T47D (cell line): ENCODE measurements around the gene C8A.

Source experiments
- DNase-seq, 2 experiments: peaks; one replicate each; pipeline versions ENCODE4 v3.0.0 to v3.0.0-alpha.2; 2011 to 2012; ENCODE audit warnings: low read depth in 1 of 2, low spot score in 1 of 2
- JUND ChIP-seq: IDR thresholded peaks from 2 replicates; pipeline ENCODE4 v1.6.1; 2012; ENCODE audit warnings: low read depth
- in situ Hi-C: cut with HindIII; loops from 2 replicates; pipeline ENCODE4 v1.10.0; 2016; ENCODE audit warnings: low sequenced_read_pairs, low pct_unique_long_range_greater_than_20kb

The C8A gene

GRCh38 chr1:56825436-56825835 is 29.2 kb upstream of the C8A start:
- no peak for DNase-seq
- no peak for TF ChIP-seq JUND
- in situ Hi-C loops, result no loop called here

DNA sequence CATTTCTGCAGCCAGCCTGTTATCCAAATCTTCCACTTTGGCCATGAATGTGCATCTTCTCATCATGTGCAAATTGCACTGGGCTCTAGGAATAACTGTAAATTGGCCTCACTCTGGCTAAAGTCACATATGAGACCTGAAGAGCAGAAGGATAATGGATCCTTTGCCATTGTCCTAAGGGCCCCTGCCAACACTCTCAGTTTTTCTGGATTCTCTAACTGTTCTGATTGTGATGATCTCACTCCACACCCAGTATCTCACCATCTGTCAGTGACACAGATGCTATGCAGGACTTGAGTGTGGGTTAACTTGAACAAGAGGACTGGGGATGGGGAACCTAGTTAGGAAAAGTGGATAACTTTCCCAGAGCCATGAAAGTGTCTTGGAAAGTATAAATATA is 26.9 kb upstream of the C8A start:
- DNase-seq, result no peak
- no peak for TF ChIP-seq JUND
- in situ Hi-C loops, result no loop called here

- TF ChIP-seq JUND, result no peak
- DNase-seq, result no peak
- in situ Hi-C loops, result no loop called here
Measured at GRCh38 chr1:56830052-56830451, 24.5 kb upstream of the C8A start.

DNA sequence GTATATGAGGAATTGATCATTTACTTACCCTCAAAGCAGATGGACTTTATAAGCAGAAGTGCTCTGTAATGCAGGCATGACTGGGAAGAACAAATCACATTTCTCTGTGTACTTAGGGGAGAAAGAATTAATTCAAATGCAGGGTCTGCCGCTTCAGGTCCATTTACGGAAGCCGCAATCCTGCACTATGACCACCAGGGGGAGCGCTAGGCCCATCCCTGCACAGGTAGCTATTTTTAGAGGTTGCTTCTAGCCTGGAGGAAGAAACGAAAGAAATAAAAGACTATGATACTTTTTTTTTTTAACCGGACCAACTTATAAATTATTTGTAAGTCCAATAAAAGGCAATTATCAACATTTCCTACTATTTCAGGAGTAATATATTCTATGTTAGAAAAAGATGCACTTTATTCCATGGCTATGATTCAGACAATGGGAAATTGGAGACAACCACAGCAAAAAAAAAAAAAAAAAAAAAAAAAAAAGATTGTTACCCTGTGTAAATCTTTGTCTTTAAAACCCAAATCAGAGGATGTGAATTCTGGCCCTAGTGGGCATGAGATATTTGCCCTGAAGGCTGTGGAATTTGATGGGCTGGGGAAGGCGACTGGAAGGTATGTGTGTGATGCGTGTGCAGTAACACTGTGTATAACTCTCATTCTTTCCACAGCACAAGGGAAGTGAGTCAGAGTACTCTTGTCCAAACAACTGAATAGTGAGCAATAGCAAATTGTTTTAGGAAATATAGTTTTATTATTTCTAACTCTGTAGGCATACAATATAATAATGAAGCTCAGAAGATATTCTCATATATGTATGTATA is 22.5 kb upstream of the C8A start:
- DNase-seq, result peak in 1 of 2 experiments; percentile 64
- TF ChIP-seq JUND, result no peak
- in situ Hi-C loops, result no loop called here

- no peak for TF ChIP-seq JUND
- in situ Hi-C loops, result no loop called here
- DNase-seq, result no peak
Measured at GRCh38 chr1:56833088-56833487, 21.5 kb upstream of the C8A start.

DNA sequence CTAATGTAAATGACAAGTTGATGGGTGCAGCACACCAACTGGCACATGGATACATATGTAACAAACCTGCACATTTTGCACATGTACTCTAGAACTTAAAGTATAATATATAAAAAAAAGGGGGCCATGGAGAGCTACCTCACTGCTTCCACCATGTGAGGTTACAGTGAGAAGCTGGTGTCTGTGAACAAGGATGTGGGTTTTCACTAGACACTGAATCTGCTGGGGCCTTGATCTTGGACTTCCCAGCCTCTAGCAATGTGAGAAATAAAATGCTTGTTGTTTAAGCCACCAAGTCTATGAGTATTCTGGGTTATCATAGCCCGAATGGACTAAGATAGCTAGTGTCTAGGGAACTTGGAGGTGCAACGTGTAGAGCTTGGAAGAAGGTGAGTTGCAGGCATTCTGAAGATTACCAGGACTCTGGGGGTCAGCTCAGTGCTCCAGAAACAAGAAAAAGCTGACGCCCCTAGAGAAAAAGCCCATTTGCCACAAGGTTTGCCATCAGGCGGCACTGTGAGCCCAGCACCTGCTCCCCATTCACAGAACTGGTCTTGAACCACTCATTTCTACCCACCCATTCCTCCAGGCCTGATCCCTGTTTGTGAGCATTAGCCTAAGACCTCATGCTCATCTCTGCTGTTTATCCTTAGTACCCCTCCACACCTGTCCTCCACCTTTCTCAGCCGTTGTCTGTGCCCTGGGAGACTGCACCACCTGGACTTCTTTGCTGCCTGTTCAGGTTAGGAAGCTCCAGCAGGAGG is 20.3 kb upstream of the C8A start:
- no peak for TF ChIP-seq JUND
- in situ Hi-C loops, result no loop called here
- DNase-seq, result no peak

GRCh38 chr1:56835657-56836056 is 18.9 kb upstream of the C8A start:
- in situ Hi-C loops, result no loop called here
- no peak for TF ChIP-seq JUND

DNA sequence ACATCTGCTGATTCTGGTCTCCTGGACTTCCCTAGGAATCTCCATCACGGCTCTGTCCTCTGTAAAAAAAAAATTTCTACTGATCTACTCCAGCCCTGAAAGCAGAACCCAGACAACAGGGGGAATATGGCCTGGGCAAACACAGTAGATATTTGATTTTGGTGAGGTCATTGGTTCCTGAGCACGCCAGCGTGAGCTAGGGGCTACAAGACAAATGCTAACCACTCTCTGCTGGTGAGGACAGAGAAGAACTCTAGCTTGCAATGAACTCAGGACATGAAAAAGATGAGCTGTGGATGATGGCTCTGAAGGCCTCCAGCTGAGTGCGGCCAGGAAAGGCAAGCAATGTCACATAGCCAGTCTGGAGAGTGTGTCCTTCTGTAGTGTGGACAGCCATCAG is 18.2 kb upstream of the C8A start:
- DNase-seq, result no peak
- no peak for TF ChIP-seq JUND
- in situ Hi-C loops, result no loop called here

More at GRCh38 chr1:56835657-56836056, 18.9 kb upstream of the C8A start:
- DNase-seq, result no peak

DNA sequence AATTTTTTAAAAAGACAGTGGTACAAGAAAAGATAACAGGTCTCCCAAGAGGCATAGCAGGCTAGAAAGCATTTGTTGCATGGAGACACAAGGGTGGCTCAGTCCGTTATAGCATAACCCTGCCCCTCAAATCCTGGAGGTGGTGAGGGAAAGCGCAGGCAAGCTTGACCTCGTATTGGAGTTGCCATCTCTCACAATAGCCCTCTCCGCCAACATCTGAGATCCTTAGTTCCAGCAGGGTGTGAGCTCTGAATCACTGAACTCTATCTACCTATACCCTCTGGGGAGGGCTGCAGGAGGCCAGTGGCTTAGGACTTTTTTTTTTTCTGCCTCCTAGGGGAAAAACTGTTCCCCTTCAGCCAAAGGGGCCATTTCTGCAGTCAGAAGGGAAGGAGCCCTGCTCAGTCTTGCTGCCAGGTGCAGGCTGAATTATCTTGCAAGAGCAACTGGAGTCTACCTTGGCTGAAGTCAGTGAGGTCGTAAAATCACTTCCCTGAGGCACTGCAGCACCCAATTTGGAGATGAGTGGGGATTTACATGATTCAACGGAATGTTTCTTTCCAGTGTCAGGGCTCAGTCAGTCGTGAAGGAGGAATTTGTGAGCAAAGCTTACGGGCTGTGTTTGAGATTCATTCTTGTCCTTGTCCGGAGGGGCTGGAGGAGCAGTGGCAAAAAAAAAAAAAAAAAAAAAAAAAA is 17.2 kb upstream of the C8A start:
- no peak for DNase-seq
- in situ Hi-C loops, result no loop called here
- TF ChIP-seq JUND, result no peak

- DNase-seq, result no peak
- in situ Hi-C loops, result no loop called here
- no peak for TF ChIP-seq JUND
Measured at GRCh38 chr1:56838759-56839158, 15.8 kb upstream of the C8A start.

DNA sequence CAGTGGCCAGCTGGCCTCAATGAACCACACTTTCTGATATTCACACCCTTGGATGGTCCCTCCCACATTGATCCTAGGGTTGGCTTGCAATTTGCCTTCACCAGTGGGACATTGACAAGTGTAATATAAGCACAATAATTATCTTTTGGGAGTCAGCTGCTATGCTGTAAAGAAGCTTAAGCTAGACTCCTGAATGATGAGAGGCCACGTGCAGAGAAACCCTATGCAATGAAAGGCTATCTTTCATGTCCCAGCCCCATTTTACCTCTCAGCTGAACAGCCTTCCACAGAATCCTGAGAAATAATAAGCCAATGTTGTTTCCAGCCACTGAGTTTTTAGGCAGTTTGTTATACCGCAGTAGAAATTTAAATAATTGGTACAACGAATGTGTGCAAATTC is 11.1 kb upstream of the C8A start:
- no peak for DNase-seq
- no peak for TF ChIP-seq JUND
- in situ Hi-C loops, result no loop called here

GRCh38 chr1:56844545-56845136 is 10.0 kb upstream of the C8A start:
- TF ChIP-seq JUND, result no peak
- DNase-seq, result no peak
- in situ Hi-C loops, result no loop called here
